Measurements from ENCODE around the gene ALG12. TPM values are rescaled to one million over a fixed set of nuclear protein-coding genes. Genes with fewer than 3 reads are reported as not detected.

ALG12 gene
- total and polyA plus RNA-seq, 2 donors = 18.5 to 20.4 TPM

DNA sequence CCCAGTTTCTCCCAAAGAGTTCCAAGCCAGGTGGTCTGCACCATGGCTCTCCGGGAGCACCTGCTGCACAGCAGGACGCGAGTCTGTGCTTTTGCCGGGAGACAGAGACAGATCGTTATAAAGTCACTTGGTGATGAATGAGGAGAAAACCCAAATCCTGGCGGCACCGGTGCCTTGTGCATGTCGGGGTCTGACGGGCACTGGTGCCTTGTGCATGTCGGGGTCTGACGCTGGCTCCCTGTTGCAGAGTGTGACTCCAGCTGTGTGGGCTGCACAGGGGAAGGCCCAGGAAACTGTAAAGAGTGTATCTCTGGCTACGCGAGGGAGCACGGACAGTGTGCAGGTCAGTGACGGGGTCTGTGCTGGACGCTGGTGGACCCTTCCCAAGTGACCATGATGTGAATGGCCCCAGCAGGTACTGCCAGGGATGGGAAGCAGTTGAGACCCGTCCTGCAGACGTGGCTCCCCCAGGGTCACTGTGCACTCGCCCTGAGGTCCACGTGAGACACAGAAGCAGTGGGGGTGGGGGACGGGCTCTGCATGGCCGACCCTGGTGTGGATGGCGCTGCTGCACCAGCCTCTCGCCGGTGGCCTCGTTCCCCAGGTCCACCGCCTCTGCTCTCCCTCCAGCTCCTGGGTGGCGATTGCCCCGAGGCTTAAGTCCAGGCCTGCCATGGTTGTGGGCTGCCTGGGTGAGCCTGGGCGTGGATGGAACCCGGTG, 6.0 kb upstream of the ALG12 start:
- H3K4me3 ChIP-seq (ENCODE audit: low read depth, low read length) = no peak overlapping the region
- no peak overlapping the region for H3K27ac ChIP-seq (ENCODE audit: low read depth)
- no peaks in the 10 kb centered on the region for H3K36me3 ChIP-seq (ENCODE audit: insufficient read depth)
- no peak for DNase-seq (ENCODE audit: extremely low spot score)
- 95% methylated on average over 31 of the region's 31 CpGs for WGBS
- no peaks in the 10 kb centered on the region for H3K4me1 ChIP-seq (ENCODE audit: insufficient read depth)

DNA sequence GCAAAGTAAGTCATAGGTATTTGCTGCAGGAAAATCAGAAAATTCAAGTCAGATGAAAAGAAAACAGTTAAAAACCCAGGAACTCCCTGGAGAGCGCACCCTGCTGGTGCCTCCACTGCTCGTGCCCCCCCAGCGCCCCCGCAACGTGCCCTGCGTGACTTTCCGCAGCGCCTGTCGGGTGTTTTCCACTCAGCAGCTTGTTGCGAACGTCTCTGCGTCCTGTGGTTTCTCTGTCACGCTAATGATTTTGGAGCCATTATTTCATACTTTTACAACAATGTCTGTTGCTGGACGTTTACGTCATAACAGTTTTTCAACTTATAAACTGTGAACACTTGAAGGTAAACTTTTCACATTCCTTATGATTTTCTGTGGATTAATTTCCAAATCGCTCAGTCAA, 5.2 kb upstream of the ALG12 start:
- no peak overlapping the region for H3K27ac ChIP-seq (ENCODE audit: low read depth)
- H3K4me3 ChIP-seq (ENCODE audit: low read depth, low read length) = no peak overlapping the region
- WGBS = 72% methylated on average over 16 of the region's 16 CpGs
- DNase-seq (ENCODE audit: extremely low spot score) = no peak
- no peaks in the 10 kb centered on the region for H3K4me1 ChIP-seq (ENCODE audit: insufficient read depth)
- H3K36me3 ChIP-seq (ENCODE audit: insufficient read depth) = no peaks in the 10 kb centered on the region

DNA sequence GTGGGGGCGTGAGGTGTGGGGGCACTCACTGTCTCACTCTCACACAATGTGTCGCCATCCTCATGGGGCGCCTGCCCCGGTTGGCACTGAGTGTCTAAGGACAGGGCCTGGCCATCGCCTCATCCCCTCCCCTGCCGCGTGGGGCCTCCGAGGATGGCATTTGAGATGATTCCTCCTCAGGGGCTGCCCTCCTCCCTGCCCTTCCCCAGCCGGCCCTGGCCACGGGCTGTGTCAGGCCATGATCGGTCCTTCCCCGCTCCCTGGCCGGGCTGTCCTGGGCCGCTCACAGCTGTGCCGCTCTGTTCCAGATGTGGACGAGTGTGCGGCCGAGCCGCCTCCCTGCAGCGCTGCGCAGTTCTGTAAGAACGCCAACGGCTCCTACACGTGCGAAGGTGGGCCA, 4.7 kb upstream of the ALG12 start:
- Histone ChIP-seq H3K4me3 (ENCODE audit: low read depth, low read length) (no peak overlapping the region), H3K27ac (ENCODE audit: low read depth) (no peak overlapping the region), H3K4me1 (ENCODE audit: insufficient read depth) (no peaks in the 10 kb centered on the region), H3K36me3 (ENCODE audit: insufficient read depth) (no peaks in the 10 kb centered on the region)
- no peak for DNase-seq (ENCODE audit: extremely low spot score)
- 91% methylated on average over 25 of the region's 25 CpGs for WGBS

DNA sequence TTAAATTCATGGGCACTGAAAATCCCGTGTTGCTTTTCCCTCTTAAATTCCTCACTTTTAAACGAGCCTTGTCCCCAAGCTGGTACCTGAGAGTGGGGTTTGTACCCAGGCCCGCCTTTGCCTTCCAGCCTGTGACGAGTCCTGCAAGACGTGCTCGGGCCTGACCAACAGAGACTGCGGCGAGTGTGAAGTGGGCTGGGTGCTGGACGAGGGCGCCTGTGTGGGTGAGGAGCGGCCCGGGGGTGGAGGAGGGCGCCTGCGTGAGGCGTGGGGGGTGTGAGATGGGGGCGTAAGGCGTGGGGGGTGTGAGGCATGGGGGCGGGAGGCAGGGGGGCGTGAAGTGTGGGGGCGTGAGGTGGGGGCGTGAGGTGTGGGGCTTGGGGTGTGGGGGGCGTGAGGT, 4.2 kb upstream of the ALG12 start:
- Histone ChIP-seq H3K4me3 (ENCODE audit: low read depth, low read length) (no peak overlapping the region), H3K27ac (ENCODE audit: low read depth) (no peak overlapping the region), H3K36me3 (ENCODE audit: insufficient read depth) (no peaks in the 10 kb centered on the region), H3K4me1 (ENCODE audit: insufficient read depth) (no peaks in the 10 kb centered on the region)
- DNase-seq (ENCODE audit: extremely low spot score) = no peak
- WGBS = 90% methylated on average over 22 of the region's 22 CpGs

DNA sequence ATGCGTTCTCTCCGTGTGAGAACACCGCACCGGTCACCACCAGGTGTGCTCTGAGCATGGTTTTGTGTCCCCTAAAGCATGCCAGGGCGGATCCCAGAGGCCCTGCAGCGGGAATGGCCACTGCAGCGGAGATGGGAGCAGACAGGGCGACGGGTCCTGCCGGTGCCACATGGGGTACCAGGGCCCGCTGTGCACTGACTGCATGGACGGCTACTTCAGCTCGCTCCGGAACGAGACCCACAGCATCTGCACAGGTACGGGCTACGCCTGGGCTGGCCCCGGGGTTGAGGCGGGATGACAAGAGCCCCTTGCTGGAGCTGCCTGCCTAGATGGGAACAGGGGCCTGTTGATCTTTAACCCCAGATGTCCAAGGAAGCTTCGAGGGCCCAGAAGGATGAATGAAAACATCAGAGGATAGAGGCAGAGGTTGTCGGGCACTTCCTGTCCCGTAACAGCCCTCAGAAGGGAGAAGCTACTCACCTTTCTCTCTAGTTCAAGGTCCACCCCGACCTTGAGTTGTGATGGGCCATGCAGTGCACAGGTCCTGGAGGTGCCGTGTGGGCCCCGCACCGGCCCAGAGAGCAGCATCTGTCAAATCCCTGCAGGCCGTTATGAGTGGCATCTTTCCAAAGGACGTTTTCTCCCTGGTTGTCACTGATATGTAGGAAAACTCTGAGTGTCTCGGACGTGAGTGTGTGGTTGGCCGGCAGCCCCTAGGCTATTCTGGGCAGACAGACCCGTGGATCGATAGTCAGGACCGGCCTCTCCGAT, 3.5 kb upstream of the ALG12 start:
- Histone ChIP-seq H3K27ac (ENCODE audit: low read depth) (no peak overlapping the region), H3K4me3 (ENCODE audit: low read depth, low read length) (no peak overlapping the region), H3K36me3 (ENCODE audit: insufficient read depth) (no peaks in the 10 kb centered on the region), H3K4me1 (ENCODE audit: insufficient read depth) (peaks cover 2% of the 10 kb centered on the region)
- no peak for DNase-seq (ENCODE audit: extremely low spot score)
- 93% methylated on average over 35 of the region's 35 CpGs for WGBS

DNA sequence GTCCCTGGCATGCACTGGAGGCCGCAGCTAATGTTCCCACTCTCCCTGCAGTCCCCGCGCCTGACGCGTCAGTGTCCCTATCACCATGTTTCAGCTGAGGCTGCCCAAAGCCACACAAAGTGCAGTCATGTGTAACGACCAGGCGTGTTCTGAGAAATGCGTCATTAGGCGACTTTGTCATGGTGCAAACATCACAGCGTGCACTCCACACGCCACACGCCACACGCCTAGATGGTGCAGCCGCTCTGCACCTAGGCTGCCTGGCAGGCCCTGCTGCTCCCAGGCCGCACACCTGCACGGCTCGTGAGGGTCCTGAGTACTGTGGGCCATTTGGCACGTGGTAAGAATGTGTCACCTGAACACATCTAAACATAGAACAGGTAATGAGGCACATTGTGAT, 2.6 kb upstream of the ALG12 start:
- Histone ChIP-seq H3K27ac (ENCODE audit: low read depth) (no peak overlapping the region), H3K4me3 (ENCODE audit: low read depth, low read length) (no peak overlapping the region), H3K4me1 (ENCODE audit: insufficient read depth) (peaks cover 2% of the 10 kb centered on the region), H3K36me3 (ENCODE audit: insufficient read depth) (no peaks in the 10 kb centered on the region)
- WGBS = 97% methylated on average over 18 of the region's 18 CpGs
- DNase-seq (ENCODE audit: extremely low spot score) = no peak

DNA sequence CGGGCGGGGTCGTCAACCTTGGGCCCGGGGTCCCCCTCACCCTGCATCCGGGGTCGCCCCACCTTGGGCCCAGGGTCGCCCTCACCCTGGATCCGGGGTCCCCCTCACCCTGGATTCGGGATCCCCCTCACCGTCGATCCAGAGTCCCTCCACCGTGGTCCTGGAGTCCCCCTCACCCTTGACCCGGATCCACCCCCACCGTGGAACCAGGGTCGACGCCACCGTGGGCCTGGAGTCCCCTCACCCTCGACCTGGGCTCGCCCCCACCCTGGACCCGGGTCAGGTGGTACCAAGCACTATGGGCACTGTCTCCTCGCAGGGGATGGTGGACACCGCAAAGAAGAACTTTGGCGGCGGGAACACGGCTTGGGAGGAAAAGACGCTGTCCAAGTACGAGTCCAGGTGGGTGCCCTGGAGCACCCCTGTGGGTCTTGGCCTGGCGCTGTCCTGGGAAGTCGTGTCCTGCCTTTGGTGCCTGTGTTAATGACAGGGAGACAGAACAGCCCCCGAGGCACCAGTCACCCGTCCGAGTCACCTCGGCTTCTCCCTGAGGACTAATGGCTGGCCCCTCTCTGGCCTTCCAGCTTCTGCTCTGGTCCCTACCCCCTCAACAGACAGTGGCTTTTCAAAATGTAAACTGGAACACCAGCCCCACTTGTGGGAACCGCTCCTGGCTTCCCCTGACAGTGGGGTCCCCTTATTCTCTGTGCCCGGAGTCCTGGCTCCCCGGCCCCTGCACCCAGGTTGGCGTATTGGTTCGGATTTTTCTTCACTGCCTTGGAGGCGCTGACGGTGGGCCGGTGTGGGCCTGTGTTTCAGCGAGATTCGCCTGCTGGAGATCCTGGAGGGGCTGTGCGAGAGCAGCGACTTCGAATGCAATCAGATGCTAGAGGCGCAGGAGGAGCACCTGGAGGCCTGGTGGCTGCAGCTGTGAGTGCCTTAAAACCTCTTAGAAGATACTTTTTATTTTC, 958 bp upstream of the ALG12 start:
- Histone ChIP-seq H3K36me3 (ENCODE audit: insufficient read depth) (no peaks in the 10 kb centered on the region), H3K27ac (ENCODE audit: low read depth) (no peak overlapping the region), H3K4me1 (ENCODE audit: insufficient read depth) (peaks cover 2% of the 10 kb centered on the region), H3K4me3 (ENCODE audit: low read depth, low read length) (peak overlapping the region; percentile 74)
- no peak for DNase-seq (ENCODE audit: extremely low spot score)
- 40% methylated on average over 47 of the region's 47 CpGs for WGBS

DNA sequence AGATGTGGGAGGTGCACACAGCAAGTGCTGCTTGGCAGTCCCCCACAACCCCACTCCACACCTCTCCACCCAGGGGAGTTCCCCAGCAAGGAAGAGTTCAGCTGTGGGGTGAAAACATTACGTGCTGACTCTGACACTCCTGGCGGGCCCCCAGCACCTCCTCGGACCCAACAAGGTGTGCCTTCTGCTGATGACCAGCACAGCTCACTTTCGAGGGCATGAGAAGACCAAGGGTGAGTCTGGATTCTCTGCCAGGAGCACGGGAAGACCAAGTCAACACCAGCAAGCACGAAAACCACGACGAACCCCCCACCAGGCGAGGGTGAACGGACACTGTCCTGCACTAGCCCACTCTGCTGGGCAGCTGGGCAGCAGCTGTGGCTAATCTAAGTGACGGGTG, 1.4 kb downstream of the ALG12 start:
- Histone ChIP-seq H3K27ac (ENCODE audit: low read depth) (no peak overlapping the region), H3K36me3 (ENCODE audit: insufficient read depth) (no peaks in the 10 kb centered on the region), H3K4me3 (ENCODE audit: low read depth, low read length) (no peak overlapping the region), H3K4me1 (ENCODE audit: insufficient read depth) (peaks cover 2% of the 10 kb centered on the region)
- 91% methylated on average over 11 of the region's 11 CpGs for WGBS
- DNase-seq (ENCODE audit: extremely low spot score) = no peak

DNA sequence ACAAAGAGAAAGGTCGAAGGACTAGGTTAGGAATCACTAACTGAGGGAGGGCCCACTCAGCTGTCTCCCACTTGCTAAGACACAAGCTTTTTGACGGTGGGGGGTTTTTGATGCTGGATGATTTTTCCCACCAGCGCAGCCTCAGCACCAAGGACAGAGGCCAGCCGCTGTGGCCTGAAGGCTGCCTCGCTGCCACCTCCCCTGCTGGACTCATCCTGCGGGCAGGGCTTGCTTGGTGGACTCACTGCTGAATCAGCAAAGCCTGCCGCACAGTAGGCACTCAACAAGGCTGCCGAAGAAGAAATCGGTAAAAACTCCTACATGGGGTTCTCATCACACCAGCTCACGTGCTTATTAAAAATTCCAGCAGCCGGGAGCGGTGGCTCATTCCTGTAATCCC, 2.6 kb downstream of the ALG12 start:
- no peak for DNase-seq (ENCODE audit: extremely low spot score)
- Histone ChIP-seq H3K27ac (ENCODE audit: low read depth) (no peak overlapping the region), H3K4me3 (ENCODE audit: low read depth, low read length) (no peak overlapping the region), H3K4me1 (ENCODE audit: insufficient read depth) (peaks cover 2% of the 10 kb centered on the region), H3K36me3 (ENCODE audit: insufficient read depth) (no peaks in the 10 kb centered on the region)
- 92% methylated on average over 12 of the region's 12 CpGs for WGBS

DNA sequence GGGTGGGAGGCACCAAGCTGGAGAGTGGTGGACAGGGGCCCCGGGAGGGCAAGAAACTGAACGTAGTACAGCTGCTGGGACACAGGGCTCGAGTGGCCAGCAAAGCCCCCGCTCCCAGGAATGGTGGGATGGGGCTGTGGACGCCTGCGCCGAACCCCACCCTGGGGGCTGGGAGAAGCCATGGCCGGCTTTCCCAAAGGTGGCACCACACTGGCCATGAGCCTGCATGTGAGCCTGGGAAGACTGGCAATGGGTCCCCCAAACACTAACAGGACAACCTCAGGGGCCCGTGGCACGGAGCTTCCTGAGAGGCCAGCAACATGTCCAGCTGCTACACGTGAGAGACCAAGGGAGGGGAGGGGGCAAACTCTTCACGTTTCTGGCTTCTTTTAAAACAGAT, 4.0 kb downstream of the ALG12 start:
- Histone ChIP-seq H3K27ac (ENCODE audit: low read depth) (no peak overlapping the region), H3K4me3 (ENCODE audit: low read depth, low read length) (no peak overlapping the region), H3K36me3 (ENCODE audit: insufficient read depth) (no peaks in the 10 kb centered on the region), H3K4me1 (ENCODE audit: insufficient read depth) (peaks cover 2% of the 10 kb centered on the region)
- DNase-seq (ENCODE audit: extremely low spot score) = no peak
- 87% methylated on average over 12 of the region's 12 CpGs for WGBS

DNA sequence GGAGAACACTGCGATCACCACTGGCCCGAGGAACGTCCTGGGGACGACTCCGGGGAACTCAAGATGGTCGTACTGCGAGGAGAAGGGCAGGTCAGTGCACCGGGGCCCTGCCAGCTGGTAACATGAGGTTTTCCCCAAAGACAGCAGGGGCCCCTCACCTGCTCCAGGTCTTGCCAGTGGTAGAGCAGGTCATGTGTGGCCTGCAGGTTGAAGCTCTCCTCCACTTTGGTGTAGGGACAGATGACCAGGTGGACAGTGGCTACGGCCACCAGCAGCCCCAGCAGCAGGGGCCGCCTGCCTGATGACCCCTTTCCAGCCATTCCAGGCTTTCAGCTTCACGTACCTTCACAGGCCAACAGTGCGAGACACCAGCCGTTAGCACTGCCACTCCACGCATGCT, 4.8 kb downstream of the ALG12 start:
- Histone ChIP-seq H3K4me3 (ENCODE audit: low read depth, low read length) (no peak overlapping the region), H3K27ac (ENCODE audit: low read depth) (no peak overlapping the region), H3K4me1 (ENCODE audit: insufficient read depth) (peaks cover 2% of the 10 kb centered on the region), H3K36me3 (ENCODE audit: insufficient read depth) (no peaks in the 10 kb centered on the region)
- DNase-seq (ENCODE audit: extremely low spot score) = no peak
- 96% methylated on average over 14 of the region's 14 CpGs for WGBS

DNA sequence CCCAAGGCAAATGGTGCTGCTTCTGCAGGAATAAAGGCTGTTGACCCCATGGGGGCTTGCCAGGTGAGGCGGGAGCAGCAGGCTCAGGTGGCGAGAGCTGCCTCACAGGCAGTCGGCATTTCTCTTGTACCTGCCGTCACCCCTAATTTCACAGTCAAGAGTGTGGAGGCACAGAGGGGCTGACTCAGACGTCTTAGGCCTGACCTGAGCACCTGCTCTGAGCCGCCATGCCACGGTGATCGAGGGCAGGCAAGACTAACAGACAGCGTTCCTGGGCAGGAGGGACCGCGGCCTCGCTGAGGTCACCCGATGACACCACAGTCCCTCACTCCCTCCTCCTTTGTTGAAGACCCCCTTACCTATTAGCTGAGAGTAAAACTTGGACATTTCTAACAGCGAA, 5.2 kb downstream of the ALG12 start:
- H3K4me1 ChIP-seq (ENCODE audit: insufficient read depth) = peaks cover 2% of the 10 kb centered on the region
- no peak for DNase-seq (ENCODE audit: extremely low spot score)
- H3K27ac ChIP-seq (ENCODE audit: low read depth) = no peak overlapping the region
- 94% methylated on average over 14 of the region's 14 CpGs for WGBS
- H3K36me3 ChIP-seq (ENCODE audit: insufficient read depth) = no peaks in the 10 kb centered on the region
- no peak overlapping the region for H3K4me3 ChIP-seq (ENCODE audit: low read depth, low read length)

DNA sequence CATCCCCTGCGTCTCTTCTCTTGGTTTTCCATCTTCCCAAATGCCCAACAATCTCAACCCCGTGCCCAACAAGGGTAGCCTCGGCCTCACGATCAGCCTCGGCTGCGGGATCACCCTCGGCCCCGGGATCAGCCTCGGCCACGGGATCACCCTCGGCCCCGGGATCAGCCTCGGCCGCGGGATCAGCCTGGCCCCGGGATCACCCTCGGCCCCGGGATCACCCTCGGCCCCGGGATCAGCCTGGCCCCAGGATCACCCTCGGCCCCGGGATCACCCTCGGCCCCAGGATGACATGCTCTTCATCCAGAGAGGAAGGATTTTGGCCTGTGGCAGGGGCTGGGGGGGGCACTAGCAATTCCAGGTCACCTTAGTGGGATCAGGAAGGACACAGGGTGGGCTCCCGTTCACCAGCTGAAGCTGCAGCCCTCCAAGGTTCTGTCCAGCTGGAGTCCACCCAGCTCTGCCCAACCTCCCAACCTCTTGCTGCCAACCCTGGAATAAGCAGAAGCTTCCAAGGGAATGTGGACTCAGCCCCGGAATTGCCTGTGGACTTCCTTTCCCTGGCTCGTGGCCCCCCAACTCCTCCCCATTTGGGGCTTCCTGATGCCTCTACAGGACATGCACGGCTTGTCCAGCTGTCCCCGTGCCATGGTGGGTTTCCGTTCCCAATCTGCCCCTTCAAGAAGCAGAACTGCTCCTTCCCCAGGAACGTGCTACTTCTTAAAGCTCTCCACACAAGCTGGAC, 6.2 kb downstream of the ALG12 start:
- Histone ChIP-seq H3K36me3 (ENCODE audit: insufficient read depth) (no peaks in the 10 kb centered on the region), H3K4me1 (ENCODE audit: insufficient read depth) (peaks cover 2% of the 10 kb centered on the region), H3K27ac (ENCODE audit: low read depth) (no peak overlapping the region), H3K4me3 (ENCODE audit: low read depth, low read length) (no peak overlapping the region)
- 95% methylated on average over 30 of the region's 30 CpGs for WGBS
- DNase-seq (ENCODE audit: extremely low spot score) = no peak
